ENCODE results near the gene DOCK7.

GRCh38 chr1:62597281-62597680 is 90.9 kb downstream of the DOCK7 start, which contains the start of gene ANGPTL3:
- no peak for TF ChIP-seq TAF1 (IDR thresholded peaks at IDR 0.05; ENCODE audit: borderline replicate concordance, low read depth, low read length)
- no peak for TF ChIP-seq PBX3 (IDR thresholded peaks at IDR 0.05)
- TF ChIP-seq ZBTB33 (IDR thresholded peaks at IDR 0.05; ENCODE audit: borderline replicate concordance, low read depth) = no peak
- no peak for TF ChIP-seq CHD2 (IDR thresholded peaks at IDR 0.05; ENCODE audit: low read length, partially characterized antibody)
- no peak for TF ChIP-seq MAX (IDR thresholded peaks at IDR 0.05; ENCODE audit: low read depth)
- no peak for TF ChIP-seq CTCF (IDR thresholded peaks at IDR 0.05)
- TF ChIP-seq REST (IDR thresholded peaks at IDR 0.05; ENCODE audit: low read depth, low read length) = no peak
- TF ChIP-seq FOXM1 (IDR thresholded peaks at IDR 0.05; ENCODE audit: low read depth) = no peak
- TF ChIP-seq NRF1 (IDR thresholded peaks at IDR 0.05; ENCODE audit: low read depth, low read length) = no peak
- no peak for TF ChIP-seq POLR2AphosphoS5 (IDR thresholded peaks at IDR 0.05; ENCODE audit: low read depth, low read length)

Data from SK-N-SH (cell line).